ENCODE measurements around the gene MPP2. TPM values are rescaled to one million over a fixed set of nuclear protein-coding genes. Genes with fewer than 3 reads are reported as not detected.

MPP2 gene, protein sequence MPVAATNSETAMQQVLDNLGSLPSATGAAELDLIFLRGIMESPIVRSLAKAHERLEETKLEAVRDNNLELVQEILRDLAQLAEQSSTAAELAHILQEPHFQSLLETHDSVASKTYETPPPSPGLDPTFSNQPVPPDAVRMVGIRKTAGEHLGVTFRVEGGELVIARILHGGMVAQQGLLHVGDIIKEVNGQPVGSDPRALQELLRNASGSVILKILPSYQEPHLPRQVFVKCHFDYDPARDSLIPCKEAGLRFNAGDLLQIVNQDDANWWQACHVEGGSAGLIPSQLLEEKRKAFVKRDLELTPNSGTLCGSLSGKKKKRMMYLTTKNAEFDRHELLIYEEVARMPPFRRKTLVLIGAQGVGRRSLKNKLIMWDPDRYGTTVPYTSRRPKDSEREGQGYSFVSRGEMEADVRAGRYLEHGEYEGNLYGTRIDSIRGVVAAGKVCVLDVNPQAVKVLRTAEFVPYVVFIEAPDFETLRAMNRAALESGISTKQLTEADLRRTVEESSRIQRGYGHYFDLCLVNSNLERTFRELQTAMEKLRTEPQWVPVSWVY
- 2.6 and 4.0 TPM in 2 replicates for total RNA-seq (2021)
- percentile 22 among the genes with signal in this experiment for Bru-seq, nascent RNA
- BruChase-seq, experiment 1, labeled RNA remaining after a 2-hour chase = percentile 28 among the genes with signal in this experiment
- BruChase-seq, experiment 2, labeled RNA remaining after a 6-hour chase = percentile 30 among the genes with signal in this experiment
- long read RNA-seq, full-length matches to known transcripts = 5 of 7 reads
- long read RNA-seq, partial matches to known transcripts = 2 of 7 reads
- long read RNA-seq, other reads (novel, unspliced or antisense) = 0 of 7 reads

DNA sequence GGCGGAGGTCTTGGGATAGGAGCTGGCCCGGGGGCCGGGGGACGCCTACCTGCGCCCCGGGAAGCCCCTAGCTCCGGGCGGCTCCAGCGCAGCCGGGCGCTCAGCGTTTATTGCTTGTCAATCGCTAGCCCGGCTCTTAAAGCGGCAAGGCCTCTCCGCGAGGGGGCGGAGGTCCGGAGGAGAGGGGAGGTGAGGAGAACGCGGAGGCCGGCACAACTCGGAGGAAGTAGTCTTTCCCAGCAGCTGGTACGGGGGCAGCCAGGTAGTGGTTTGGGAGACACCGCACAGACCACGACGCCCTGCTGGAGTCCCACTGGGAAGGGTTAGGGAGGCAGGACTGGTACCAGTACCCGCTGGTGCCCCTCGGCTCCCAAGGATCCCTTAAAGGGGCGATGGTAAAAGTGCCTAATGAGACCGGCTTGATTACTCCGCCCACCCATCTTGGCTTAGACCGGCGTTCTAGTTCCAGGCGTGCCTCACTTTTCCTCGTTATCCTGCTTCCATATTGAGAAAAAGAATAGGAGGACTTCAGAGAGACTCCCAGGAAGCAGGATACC lies at the start of gene MPP2:
TSS of gene MPP2 (minus strand) at position 112 of the 557 bp plus-strand sequence. CDS start 3,076 bp downstream, outside the sequence.
- BruUV-seq (replicated peaks) = no TSS peak
- Histone ChIP-seq H3K36me3 (ENCODE audit: insufficient read depth, low read length, poor library complexity, severe bottlenecking) (no peaks in the 10 kb centered on the region), H3K9me3 (ENCODE audit: low read depth, low read length, poor library complexity, severe bottlenecking) (no peaks in the 10 kb centered on the region), H3K4me1 (ENCODE audit: insufficient read depth, low read length, poor library complexity, severe bottlenecking) (peaks cover 4% of the 10 kb centered on the region), H3K27me3 (replicated peaks; ENCODE audit: insufficient read depth, low read depth, low read length, poor library complexity) (no peaks in the 10 kb centered on the region), H3K4me3 (ENCODE audit: low read depth, low read length, poor library complexity, severe bottlenecking) (peak within 1 kb of the TSS; percentile 55), H3K27ac (ENCODE audit: low read depth, low read length, poor library complexity, severe bottlenecking) (peak within 1 kb of the TSS; percentile 70)
- peak; percentile 76 for DNase-seq (ENCODE audit: low spot score)
- ChIA-PET CTCF (no interaction called here), POLR2A (ENCODE audit: low non-redundant PET) (no interaction called here)
- intact Hi-C loops (cut with micrococcal nuclease; ENCODE audit: unreplicated experiment) = no loop called here
- TF ChIP-seq, protein P1, sequence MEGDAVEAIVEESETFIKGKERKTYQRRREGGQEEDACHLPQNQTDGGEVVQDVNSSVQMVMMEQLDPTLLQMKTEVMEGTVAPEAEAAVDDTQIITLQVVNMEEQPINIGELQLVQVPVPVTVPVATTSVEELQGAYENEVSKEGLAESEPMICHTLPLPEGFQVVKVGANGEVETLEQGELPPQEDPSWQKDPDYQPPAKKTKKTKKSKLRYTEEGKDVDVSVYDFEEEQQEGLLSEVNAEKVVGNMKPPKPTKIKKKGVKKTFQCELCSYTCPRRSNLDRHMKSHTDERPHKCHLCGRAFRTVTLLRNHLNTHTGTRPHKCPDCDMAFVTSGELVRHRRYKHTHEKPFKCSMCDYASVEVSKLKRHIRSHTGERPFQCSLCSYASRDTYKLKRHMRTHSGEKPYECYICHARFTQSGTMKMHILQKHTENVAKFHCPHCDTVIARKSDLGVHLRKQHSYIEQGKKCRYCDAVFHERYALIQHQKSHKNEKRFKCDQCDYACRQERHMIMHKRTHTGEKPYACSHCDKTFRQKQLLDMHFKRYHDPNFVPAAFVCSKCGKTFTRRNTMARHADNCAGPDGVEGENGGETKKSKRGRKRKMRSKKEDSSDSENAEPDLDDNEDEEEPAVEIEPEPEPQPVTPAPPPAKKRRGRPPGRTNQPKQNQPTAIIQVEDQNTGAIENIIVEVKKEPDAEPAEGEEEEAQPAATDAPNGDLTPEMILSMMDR (conservative IDR thresholded peaks at IDR 0.05; ENCODE audit: low read depth, low read length) = no peak
- TF ChIP-seq EZH2 (IDR thresholded peaks at IDR 0.05; ENCODE audit: borderline replicate concordance, low read depth, low read length, poor library complexity, severe bottlenecking) = no peak

- intact Hi-C loops (cut with micrococcal nuclease; ENCODE audit: unreplicated experiment) = no loop called here
- H3K4me3 ChIP-seq (ENCODE audit: low read depth, low read length, poor library complexity, severe bottlenecking) = no peak overlapping the region
- H3K27me3 ChIP-seq (replicated peaks; ENCODE audit: insufficient read depth, low read depth, low read length, poor library complexity) = no peaks in the 10 kb centered on the region
- CTCF ChIA-PET = interaction anchor here (0.7 kb wide), 1 partner anchor 212 kb away, joined by 7 read pairs; no protein-coding TSS in a partner anchor
- DNase-seq (ENCODE audit: low spot score) = no peak
- BruUV-seq (replicated peaks) = no TSS peak
- no peaks in the 10 kb centered on the region for H3K9me3 ChIP-seq (ENCODE audit: low read depth, low read length, poor library complexity, severe bottlenecking)
- TF ChIP-seq, protein P1 (conservative IDR thresholded peaks at IDR 0.05; ENCODE audit: low read depth, low read length) = no peak
- TF ChIP-seq EZH2 (IDR thresholded peaks at IDR 0.05; ENCODE audit: borderline replicate concordance, low read depth, low read length, poor library complexity, severe bottlenecking) = no peak
- no peaks in the 10 kb centered on the region for H3K4me1 ChIP-seq (ENCODE audit: insufficient read depth, low read length, poor library complexity, severe bottlenecking)
- H3K36me3 ChIP-seq (ENCODE audit: insufficient read depth, low read length, poor library complexity, severe bottlenecking) = no peaks in the 10 kb centered on the region
- H3K27ac ChIP-seq (ENCODE audit: low read depth, low read length, poor library complexity, severe bottlenecking) = no peak overlapping the region
- POLR2A ChIA-PET (ENCODE audit: low non-redundant PET) = no interaction called here
Observed at GRCh38 chr17:43956222-43956621, 48.9 kb upstream of the MPP2 start.

DNA sequence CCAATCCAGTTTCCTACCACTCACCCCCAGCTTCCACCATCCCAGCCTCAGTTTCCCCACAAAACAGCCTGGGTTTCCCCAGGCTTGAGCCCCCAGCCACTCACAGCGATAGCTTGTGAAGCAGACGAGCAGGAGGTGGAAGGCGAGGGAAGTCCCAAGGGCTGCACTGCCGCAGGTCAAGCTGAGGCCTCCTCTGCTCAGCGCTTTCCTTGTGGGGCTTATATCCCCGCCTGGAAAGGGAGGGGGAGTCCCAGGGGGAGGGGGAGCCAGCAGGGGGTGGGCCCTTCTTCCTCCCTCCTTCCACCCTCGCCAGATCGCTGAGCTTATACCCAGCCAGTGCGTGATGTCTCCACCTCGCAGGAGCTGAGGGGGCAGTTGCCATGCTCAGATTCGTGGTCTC lies 46.4 kb upstream of the MPP2 start, which contains the start of gene PYY:
TSS of gene PYY (minus strand) at position 195 of the 400 bp plus-strand sequence. CDS start 457 bp downstream, outside the sequence.
- no peak within 1 kb of the TSS for H3K4me3 ChIP-seq (ENCODE audit: low read depth, low read length, poor library complexity, severe bottlenecking)
- no peaks in the 10 kb centered on the region for H3K9me3 ChIP-seq (ENCODE audit: low read depth, low read length, poor library complexity, severe bottlenecking)
- POLR2A ChIA-PET (ENCODE audit: low non-redundant PET) = no interaction called here
- H3K27me3 ChIP-seq (replicated peaks; ENCODE audit: insufficient read depth, low read depth, low read length, poor library complexity) = no peaks in the 10 kb centered on the region
- H3K27ac ChIP-seq (ENCODE audit: low read depth, low read length, poor library complexity, severe bottlenecking) = no peak within 1 kb of the TSS
- BruUV-seq (replicated peaks) = no TSS peak
- no peaks in the 10 kb centered on the region for H3K4me1 ChIP-seq (ENCODE audit: insufficient read depth, low read length, poor library complexity, severe bottlenecking)
- no peak for DNase-seq (ENCODE audit: low spot score)
- H3K36me3 ChIP-seq (ENCODE audit: insufficient read depth, low read length, poor library complexity, severe bottlenecking) = no peaks in the 10 kb centered on the region
- intact Hi-C loops (cut with micrococcal nuclease; ENCODE audit: unreplicated experiment) = no loop called here
- TF ChIP-seq EZH2 (IDR thresholded peaks at IDR 0.05; ENCODE audit: borderline replicate concordance, low read depth, low read length, poor library complexity, severe bottlenecking) = no peak
- CTCF ChIA-PET = no interaction called here
